Fibroblast of skin of scalp (primary cell): Measurements from ENCODE around the gene NELFA.

Experiments
- DNase-seq: peaks from one replicate; pipeline ENCODE4 v3.0.0-alpha.2; 2013

The NELFA gene

GRCh38 chr4:1981251-1982058 lies 27.3 kb downstream of the NELFA start:
- DNase-seq = peak; percentile 28

- DNase-seq = no peak
Measured at GRCh38 chr4:1980561-1981041, 28.2 kb downstream of the NELFA start.

- DNase-seq = no peak
Measured at GRCh38 chr4:1979477-1980196, 29.1 kb downstream of the NELFA start.

- DNase-seq = no peak
Measured at GRCh38 chr4:1978741-1979476, 29.9 kb downstream of the NELFA start.

- no peak for DNase-seq
Measured at GRCh38 chr4:1978226-1978625, 30.5 kb downstream of the NELFA start.

GRCh38 chr4:1976416-1977352 lies 32.1 kb downstream of the NELFA start:
- DNase-seq = no peak

- DNase-seq = no peak
Measured at GRCh38 chr4:1975880-1976279, 32.9 kb downstream of the NELFA start.

GRCh38 chr4:1975391-1975801 lies 33.4 kb downstream of the NELFA start:
- DNase-seq = no peak

GRCh38 chr4:1974840-1975239 lies 33.9 kb downstream of the NELFA start:
- no peak for DNase-seq

GRCh38 chr4:1973661-1974060 lies 35.1 kb downstream of the NELFA start:
- no peak for DNase-seq

GRCh38 chr4:1973218-1973617 lies 35.6 kb downstream of the NELFA start:
- DNase-seq = no peak

GRCh38 chr4:1972414-1972813 lies 36.4 kb downstream of the NELFA start:
- DNase-seq = no peak

- no peak for DNase-seq
Measured at GRCh38 chr4:1971456-1972200, 37.1 kb downstream of the NELFA start.

- DNase-seq = no peak
Measured at GRCh38 chr4:1970926-1971325, 37.8 kb downstream of the NELFA start.

GRCh38 chr4:1969928-1970723 lies 38.6 kb downstream of the NELFA start:
- DNase-seq = no peak

GRCh38 chr4:1968686-1969295 lies 40.0 kb downstream of the NELFA start:
- DNase-seq = no peak

GRCh38 chr4:1967512-1968149 lies 41.1 kb downstream of the NELFA start:
- DNase-seq = no peak

GRCh38 chr4:1964971-1965370 lies 43.8 kb downstream of the NELFA start:
- no peak for DNase-seq

GRCh38 chr4:1964443-1964842 lies 44.3 kb downstream of the NELFA start:
- DNase-seq = no peak
